Measurements from ENCODE around the gene RALGPS1.
A peak's percentile ranks its signal among the peaks of the same experiment; 100 is the strongest.

RALGPS1 gene

DNA sequence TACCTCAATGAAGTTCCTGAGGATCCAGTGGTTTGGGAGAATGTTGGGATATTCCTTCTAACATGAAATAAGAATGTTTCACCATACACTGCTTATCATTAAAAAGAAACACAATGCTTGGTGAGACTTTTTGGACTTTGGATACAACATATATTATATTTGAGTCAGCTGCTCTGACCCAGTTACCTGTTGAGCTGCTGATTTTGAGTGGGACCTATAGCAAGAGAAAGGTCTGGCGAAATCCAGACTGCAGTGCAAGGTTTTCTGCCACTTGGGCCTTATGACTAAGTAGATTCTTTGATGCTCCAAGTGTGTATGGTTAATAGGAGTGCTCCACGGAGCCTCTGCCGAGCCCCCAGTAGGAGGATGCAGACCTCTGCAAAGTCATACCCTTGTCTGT lies 10.0 kb upstream of the RALGPS1 start:
- DNase-seq (ENCODE audit: low read depth in 3 of 3) = no peak

DNA sequence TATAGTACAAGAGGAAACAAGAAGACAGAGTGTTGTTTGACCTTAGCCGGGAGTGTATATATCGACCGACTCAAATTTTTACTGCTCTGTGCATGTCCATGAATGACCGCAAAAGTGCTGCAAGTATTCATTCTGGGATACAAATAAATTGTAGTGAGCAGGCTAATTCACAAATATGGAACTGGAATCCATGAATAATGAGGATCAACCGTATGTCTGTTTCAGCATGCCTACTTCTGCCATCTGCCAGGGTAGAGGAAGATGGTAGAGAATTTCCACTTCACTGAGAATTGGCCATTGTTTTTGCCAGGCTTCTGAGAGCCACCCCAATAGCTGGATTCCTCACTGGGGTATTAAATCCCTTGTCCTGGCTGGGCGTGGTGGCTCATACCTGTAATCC lies 8.5 kb upstream of the RALGPS1 start:
- DNase-seq (ENCODE audit: low read depth in 3 of 3) = no peak

DNA sequence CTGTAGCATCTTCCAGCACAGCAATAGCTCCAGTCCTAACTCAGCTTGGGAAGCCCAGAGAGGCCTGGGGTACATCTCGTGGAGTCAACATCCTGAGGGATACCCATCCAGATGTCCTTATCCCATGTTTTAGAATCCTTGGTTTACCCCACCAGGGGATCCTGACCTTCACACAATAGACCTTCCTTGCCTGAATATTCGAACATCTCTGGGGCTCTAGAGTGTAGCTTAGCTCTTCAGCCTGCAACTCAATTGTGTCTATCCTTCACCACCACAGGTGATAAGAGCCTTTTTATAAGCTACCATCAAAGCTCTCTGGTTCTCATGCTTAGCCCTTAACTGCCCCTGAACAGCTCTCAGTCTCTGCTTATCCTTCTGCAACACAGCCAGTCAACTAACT lies 7.5 kb upstream of the RALGPS1 start:
- no peak for DNase-seq (ENCODE audit: low read depth in 3 of 3)

DNA sequence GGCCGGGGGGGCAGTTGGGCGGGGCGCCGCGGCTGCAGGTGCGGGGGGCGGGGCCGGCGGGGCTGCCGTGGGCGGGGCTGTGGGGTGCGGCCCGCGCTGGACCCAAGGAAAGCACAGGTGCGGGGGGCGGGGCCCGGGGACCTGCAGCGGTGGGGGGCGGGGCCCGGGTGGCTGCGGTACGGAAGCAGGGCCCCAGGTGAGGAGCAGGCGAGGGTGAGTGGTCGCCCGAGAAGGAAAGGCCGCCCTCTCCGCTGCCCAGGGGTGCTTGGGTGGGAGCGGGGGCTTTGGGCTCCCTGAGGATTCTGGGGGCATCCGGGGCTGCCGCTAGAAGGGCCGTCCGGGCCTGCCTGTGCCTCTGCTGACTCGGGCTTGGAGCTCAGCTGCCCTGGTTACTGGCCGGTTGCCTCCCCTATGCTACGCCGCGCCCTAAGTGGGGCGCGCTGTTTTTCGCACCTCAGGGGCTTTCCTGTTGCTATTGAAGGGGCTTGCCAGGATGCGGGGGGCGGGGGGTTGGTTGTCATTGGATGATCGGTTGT lies 767 bp downstream of the RALGPS1 start:
- DNase-seq (ENCODE audit: low read depth in 3 of 3) = peak; percentile 10 to 25 (median 14)

DNA sequence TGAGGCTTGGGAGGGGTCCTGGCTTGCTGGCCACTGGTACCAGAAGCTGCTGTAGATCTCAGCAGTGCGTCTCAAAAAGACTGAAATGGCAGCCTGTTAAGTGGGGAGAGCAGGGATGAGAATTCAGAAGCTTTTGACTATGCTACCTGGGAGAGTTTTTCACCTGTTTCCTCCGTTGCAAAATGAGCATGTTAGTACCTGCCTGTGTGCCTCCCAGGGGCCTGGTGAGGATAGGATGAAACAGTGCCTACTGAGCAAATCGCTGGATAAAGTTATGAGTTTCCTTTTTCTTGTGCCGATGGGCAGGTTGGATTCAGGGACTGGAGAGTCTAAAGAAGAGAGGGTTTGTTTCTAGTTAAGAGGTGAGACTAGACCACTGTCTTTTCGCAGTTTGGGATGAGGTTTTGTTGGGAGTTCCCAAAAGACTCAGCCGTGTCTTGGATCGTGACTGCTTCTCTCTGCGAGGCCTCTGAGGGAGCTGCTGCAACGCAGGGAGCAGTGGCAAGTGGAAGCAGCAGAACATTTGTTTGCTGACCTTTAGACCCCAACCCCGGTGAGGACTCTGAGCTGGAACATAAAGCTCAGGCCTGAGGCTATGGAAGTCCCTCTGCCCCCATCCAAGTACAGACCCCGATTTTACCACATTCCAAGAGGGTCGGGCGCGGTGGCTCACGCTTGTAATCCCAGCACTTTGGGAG lies 1.4 kb downstream of the RALGPS1 start:
- no peak for DNase-seq (ENCODE audit: low read depth in 3 of 3)

DNA sequence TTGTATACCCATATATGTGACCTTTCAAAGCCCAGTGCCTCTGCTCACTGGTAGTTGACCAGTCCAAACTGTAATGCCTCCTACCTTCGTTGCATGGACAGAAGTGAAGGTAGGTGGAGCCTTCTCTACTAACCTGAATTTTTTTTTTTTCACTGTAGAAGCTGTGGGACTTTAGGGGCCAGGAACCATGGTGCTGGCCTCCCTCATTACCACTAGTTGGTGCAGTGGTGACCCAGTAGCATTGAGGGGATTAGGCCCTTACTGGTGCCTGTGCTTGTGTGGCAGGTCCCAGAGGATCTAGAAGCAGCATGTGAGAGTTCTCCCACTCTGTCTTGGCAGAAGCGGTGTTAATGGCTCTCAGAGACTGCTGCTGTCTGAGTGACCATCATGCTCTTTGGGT lies 2.3 kb downstream of the RALGPS1 start:
- no peak for DNase-seq (ENCODE audit: low read depth in 3 of 3)

DNA sequence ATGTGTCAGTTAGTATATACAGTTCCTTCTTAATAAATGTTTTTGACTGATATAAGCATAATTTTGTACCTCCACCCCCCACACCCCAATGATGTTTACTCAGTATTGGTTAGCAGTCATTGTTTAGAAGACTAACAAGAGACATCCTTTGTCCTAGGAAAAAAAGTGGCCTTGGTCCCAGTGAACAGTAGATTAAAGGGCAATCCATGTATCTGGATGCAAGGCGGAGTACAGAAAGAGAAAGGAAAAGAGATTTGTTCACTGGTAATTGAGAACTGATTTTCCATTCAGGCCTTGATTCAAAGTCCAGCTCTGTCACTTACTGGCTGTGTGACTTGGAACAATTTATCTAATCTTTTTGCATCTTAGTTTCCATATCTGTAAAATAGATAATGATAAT lies 4.6 kb downstream of the RALGPS1 start:
- DNase-seq (ENCODE audit: low read depth in 3 of 3) = no peak

DNA sequence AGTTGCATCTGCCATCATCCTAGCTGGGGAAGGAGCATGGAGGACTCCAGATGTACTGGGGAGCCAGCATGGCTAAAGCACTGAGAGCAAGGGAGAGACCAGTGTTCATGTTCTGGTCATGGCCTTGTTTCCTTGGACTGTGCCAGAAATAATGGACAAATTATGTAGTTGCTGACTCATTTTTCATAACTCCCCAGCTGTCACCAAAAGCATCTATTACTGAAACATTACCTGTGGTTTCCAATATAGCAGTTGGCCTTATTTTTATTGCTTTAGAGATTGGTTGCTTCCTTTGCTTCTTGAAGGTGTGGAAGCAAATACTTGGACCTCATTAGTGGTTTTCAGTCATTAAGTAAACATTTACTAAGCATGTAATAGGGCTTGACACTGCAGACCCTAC lies 11.3 kb downstream of the RALGPS1 start:
- no peak for DNase-seq (ENCODE audit: low read depth in 3 of 3)

DNA sequence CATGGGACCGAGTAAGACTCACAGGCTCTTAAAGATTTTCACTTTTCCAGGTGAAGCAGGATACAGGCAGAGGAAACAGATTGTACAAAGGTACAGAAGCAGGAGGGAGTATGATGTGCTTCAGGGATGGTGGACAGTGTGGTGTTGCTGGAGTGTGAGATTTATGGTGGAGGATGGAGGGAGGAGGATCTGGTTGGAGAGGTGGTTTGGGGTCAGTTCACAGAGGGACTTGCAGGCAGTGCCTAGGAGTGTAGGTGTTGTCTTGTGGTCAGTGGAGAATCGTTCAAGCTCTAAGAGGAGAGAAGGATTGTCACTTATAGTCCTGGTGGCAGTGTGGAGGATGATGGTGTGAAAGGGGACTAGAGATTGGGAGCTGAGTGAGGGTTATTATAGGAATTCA lies 11.8 kb downstream of the RALGPS1 start:
- DNase-seq (ENCODE audit: low read depth in 3 of 3) = no peak

DNA sequence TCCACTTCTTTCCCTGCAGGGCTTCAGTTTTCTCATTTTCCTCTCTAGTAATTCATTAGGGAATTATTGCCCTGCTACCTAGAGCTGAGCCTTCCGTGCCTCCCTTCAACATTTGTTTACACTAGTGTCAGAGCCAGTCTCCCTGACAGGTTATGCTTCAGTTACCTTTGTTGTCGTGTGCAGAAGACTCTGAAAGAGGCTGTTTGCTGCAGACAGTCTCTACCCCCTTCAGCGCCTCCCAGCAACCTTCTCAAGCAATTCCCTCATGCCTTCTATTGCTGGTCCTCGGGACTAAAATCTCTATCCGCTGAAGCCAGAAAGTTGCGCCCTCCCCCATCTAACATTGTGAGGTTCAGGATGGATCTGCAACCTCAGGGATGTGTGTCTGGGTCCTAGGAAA lies 12.8 kb downstream of the RALGPS1 start:
- DNase-seq (ENCODE audit: low read depth in 3 of 3) = no peak

DNA sequence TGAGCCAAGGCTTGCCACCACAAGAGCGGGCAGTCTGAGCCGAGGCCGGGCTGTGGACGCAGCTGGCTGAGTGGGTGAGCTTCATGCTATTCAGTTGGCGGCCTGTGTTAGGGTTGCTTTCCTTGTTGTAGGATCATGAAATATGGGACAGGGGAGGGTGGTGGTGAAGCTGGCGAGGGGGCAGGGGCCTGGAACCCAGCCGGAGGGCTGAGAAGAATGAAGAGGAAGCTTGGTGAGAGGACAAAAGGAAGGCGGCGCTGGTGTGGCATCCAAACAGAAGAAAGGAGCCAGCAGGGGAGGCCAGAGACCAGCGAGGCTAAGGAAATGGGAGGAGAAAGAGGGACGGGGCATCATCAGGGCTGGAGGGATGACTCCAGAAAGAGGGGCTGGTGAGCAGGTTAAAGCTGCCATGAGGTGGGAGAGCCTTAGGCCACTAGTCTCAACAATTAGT lies 18.3 kb downstream of the RALGPS1 start:
- DNase-seq (ENCODE audit: low read depth in 3 of 3) = no peak

DNA sequence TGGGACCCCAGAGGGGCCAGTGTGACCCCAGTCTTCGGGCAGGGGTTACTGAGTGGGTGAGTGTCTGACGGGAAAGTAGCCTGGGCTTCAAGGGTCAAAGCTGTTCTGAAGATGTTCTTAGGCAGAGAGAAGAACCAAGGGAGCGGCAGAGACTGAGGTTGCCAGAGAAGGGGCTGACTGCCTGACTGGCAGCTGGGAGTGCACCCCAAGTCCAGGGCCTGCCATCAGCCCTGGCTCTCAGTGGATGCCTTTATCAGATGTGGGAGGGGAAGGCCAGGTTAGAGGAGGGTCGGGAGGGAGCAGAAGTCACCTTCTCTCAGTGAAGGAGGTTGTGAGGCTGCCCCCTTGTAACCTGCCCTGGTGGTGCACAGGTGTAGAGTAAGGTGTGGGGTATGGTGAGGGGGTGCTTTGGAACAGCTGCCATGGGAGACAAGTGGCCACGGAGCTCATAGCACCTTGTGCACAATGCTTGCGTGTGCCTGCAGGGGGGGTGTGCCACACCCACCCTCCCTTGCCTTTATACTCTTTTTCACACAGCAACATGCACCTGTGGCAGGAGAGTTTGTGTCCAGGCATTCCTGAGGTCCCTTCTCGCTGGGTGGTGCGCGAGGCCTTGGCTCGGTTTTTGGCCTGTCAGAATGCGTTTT lies 18.9 kb downstream of the RALGPS1 start:
- no peak for DNase-seq (ENCODE audit: low read depth in 3 of 3)

DNA sequence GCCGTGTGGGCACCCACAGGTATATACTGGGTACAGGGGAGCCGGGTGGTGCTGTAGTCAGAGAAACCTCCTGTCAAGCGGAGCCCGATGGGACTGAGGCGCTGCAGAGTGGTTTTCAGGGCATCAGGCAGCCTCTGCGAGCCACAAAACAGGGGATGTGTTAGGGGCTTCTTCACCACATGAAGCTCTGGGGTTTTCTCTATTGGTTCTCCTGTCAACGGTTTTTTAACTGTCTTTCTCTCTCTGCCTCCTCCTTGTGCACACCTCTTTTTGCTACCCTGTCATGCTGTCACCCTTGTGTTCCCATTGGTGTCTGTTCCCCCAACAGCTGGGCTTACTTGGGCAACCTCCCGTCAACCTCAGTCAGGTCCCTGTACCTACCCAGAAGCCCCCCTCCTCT lies 19.9 kb downstream of the RALGPS1 start:
- DNase-seq (ENCODE audit: low read depth in 3 of 3) = no peak

DNA sequence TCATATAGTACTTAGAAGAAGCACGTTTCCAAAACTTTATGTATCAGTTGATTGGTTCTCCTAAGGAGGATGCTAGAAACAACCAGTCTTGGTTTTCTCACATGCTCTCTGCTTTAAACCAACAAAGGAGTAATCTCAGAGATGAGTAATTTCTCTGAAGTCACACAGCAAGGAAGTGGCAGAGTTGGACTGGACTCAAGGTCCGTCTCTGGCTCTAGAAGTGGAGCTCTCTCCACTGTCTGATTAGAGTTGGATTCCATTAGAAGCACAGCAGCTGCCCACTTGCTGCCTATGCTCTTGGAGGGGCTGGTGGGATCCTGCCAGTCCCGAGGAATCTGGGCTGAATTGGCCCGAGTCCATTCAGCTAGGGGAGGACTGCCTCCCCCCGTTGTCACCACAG lies 21.0 kb downstream of the RALGPS1 start:
- no peak for DNase-seq (ENCODE audit: low read depth in 3 of 3)

DNA sequence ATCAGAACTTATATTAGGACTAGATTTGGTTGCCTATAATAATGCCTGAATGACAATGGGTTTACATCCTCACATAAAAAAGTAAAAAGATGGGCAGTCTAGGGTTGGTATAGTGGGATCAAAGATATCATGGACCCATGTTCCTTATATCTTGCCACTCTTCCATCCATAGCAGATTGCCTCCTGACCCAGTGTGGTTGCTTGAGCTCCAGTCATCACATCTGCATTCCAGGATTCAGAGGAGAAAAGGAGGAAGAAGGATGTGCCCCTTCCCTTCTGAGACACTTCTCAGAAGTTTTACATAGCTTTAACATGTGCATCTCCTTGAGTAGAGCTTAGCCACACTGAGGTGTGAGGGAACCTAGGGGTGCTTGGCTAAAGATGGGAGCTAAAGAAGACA lies 22.9 kb downstream of the RALGPS1 start:
- DNase-seq (ENCODE audit: low read depth in 3 of 3) = no peak

DNA sequence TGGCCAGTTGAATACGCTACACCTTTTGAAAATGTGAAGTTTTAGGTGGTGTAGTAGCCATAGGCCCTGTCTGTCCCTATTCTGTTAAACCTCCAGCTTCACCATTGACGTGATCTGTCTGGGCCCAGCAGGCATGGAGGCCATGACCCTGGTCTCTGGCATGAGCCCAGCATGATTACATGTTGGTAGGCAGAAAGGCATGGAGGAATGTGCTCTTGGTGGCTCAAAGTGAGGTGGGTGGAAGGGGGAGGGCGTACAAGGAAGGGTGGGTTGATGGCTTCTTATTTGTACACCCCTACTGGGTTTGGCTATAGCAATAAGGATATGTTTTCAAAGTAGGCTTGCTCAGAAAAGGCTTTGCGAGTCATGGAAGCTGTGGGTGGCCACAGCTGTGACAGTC lies 23.7 kb downstream of the RALGPS1 start:
- DNase-seq (ENCODE audit: low read depth in 3 of 3) = no peak

DNA sequence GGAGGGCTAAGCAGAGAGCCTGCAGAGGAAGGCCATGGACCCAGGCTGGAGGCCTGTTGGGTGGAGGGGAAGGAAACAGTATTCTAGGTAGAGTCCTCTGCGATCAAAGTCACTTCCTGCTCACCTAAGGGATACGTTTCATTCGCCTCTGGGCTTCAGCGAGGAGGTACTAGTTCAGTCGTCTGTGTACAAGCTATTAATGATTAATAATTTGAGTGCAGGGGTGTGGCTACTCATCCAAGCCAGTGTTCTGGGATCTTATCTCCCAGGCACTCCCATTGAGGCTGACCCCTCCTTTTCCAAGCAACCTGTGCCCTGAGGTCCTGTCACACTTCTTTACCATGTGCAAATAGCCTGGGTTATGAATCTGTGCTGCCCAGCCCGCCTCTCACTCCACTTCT lies 25.2 kb downstream of the RALGPS1 start:
- DNase-seq (ENCODE audit: low read depth in 3 of 3) = no peak

DNA sequence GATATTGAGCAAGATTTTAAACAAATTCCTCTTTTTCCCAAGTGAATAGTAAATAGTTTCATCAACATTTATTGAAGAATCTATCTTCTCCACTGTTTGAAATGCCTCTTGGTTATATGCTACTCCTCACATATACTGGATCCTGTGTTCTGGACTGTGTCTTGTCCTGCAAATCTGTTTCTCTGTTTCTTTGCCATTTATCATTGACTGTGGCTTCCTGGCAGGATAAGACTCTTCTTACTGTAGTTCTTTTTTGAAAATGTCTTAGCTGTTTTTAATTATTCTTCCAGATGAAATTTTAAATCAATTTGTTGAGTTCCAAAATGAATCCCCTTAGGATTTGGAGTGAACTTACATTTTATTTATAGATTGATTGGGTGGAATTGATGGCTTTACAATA lies 27.8 kb downstream of the RALGPS1 start:
- no peak for DNase-seq (ENCODE audit: low read depth in 3 of 3)

DNA sequence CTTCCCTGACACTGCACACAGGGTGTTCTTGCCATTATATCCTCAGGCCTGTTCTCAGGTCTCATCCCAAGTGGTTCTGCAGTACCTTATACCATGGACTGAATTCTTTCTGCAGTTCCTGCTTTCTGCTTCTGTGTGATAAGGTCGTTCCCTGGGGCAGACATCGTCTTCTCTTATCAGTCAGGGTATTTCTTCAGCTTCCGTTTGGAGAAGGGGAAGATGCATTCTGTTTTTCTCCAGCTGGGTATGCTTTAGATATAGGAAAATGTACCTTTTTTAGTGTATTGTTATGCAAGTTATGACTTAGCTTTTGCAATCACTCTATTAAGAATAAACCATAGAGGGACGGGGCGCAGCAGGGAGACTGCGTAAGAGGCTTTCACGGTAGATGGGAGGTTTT lies 31.1 kb downstream of the RALGPS1 start:
- DNase-seq (ENCODE audit: low read depth in 3 of 3) = no peak

DNA sequence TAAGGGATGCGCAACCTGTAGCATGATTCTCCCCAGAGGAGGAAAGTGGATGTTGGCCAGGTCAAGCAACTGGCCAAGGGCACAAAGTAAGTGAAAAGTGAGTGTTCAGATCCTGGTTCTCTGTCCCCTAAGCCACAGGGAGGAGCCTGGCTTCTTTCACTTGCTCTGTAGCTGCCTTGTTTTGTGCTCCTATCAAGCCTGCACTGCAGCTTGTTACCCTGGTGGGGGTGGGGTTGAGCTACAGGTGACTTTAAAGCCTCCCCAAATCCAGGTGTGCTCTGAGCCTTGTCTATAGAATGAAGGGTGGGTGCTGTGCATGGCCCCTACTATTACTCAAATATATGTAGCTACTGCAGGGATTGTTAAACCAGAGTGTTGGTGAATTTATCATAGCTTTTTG lies 32.9 kb downstream of the RALGPS1 start:
- DNase-seq (ENCODE audit: low read depth in 3 of 3) = no peak

DNA sequence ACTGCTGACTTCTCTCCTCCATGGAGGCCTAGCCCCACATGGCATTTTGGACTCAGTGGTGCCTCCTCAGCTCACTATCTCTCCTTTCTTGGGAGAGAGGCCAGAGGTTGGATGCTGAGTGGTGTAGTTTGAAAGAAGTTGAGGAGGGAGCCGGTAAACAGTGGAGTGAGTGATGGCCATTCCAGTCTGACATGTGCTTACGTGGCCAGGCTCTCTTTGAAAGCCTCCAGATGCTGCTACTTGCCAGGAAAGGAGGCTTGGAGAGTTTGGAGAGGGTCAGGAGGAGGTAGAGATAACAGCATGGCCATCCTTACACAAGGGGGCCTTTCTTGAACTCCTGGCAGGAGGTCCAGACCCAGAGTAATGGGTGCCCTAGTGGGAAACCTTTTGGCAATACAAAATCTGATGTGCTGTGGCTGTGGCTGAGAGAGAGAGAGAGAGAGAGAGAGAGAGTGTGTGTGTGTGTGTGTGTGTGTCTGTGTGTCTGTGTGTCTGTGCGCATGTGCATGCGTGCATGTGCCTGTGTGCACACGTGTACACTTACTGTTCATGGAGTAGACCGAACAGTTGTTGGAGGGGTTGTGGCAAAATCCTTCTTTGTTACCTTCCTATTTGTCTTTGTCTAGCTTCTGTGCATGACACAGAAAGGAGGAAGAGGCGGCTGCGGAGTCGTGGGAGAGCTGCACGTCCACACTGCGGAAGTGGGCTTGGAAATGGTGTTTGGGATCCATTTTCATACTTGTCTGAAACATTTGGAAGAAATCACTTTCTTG lies 37.8 kb downstream of the RALGPS1 start:
- no peak for DNase-seq (ENCODE audit: low read depth in 3 of 3)

DNA sequence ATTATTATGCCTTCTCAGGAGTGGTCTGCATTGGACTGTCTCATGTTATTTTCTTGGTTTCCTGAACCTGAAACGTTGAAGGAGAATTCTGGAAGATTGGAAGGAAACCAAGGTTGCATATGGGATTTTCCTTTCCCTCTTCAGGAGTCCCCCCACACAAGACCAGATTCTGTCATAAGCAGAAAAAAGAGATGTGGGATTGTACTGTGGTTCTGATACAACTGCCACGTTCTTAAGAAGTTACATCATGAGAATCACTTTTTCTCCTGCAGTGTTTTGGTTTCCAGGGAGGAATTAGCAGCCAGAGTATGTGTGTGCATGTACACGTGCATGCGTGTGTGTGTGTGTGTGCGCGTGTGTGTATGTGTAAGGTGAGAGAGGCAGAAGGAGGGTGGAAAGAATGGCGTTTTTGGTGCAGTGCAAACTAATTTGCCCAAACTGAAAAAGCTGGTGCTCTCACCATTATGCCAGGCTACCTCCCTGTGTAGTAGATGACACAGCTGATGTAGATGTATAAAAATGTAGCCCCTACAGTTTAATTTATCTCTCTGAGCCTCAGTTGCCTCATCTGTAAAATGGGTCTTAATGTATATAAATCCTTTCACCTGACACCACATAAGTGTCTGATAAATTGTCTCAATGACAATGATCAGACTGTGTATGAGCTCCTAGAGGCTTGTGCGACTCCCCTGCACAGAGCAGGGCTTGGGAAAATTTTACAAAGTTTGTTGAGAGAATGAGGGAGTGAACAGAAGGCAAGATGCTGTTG lies 38.6 kb downstream of the RALGPS1 start:
- DNase-seq (ENCODE audit: low read depth in 3 of 3) = no peak
